GM23248 (cell line): ENCODE results near the gene HTRA1. TPM values are rescaled to one million over a fixed set of nuclear protein-coding genes. Genes with fewer than 3 reads are reported as not detected.

Source experiments
- DNase-seq: peaks from one replicate; pipeline ENCODE4 v3.0.0-alpha.2; 2015
- H2AFZ ChIP-seq: fragments of 200-600 bp; sonication (generic); 2 replicates; pipeline ENCODE4 v1.6.1; 2016; ENCODE audit warnings: antibody characterized with exemption
- H3F3A ChIP-seq: fragments of 200-600 bp; sonication (generic); 2 replicates; pipeline ENCODE4 v1.6.1; 2016; ENCODE audit warnings: mild to moderate bottlenecking, antibody characterized with exemption, mixed run types; ENCODE audit not compliant: insufficient read depth
- H3K27ac ChIP-seq: fragments of 200-600 bp; sonication (generic); 2 replicates; pipeline ENCODE4 v1.5.1; 2016; ENCODE audit warnings: mild to moderate bottlenecking
- H3K27me3 ChIP-seq: fragments of 200-600 bp; sonication (generic); replicated peaks from 2 replicates; pipeline ENCODE4 v1.6.1; 2016; ENCODE audit warnings: mild to moderate bottlenecking; ENCODE audit not compliant: insufficient read depth
- H3K36me3 ChIP-seq: fragments of 200-600 bp; sonication (generic); 2 replicates; pipeline ENCODE4 v1.6.1; 2016; ENCODE audit warnings: low read depth, mild to moderate bottlenecking
- H3K4me1 ChIP-seq: fragments of 200-600 bp; sonication (generic); 2 replicates; pipeline ENCODE4 v1.6.1; 2016; ENCODE audit warnings: mild to moderate bottlenecking; ENCODE audit not compliant: insufficient read depth
- H3K4me2 ChIP-seq: fragments of 200-600 bp; sonication (generic); one replicate; pipeline ENCODE4 v1.6.1; 2016; ENCODE audit warnings: mild to moderate bottlenecking; ENCODE audit not compliant: unreplicated experiment
- H3K4me3 ChIP-seq: fragments of 200-600 bp; sonication (generic); 2 replicates; pipeline ENCODE4 v1.5.1; 2016; ENCODE audit warnings: mild to moderate bottlenecking
- H3K79me2 ChIP-seq: fragments of 200-600 bp; sonication (generic); 2 replicates; pipeline ENCODE4 v1.6.1; 2016; ENCODE audit warnings: mild to moderate bottlenecking; ENCODE audit not compliant: insufficient read depth
- H3K9ac ChIP-seq: fragments of 200-600 bp; sonication (generic); 2 replicates; pipeline ENCODE4 v1.6.1; 2016; ENCODE audit warnings: mild to moderate bottlenecking
- H3K9me2 ChIP-seq: fragments of 200-600 bp; sonication (generic); 2 replicates; pipeline ENCODE4 v1.6.1; 2016; ENCODE audit warnings: mixed run types, mild to moderate bottlenecking, moderate library complexity; ENCODE audit not compliant: insufficient read depth
- H3K9me3 ChIP-seq: fragments of 200-600 bp; sonication (generic); one replicate; pipeline ENCODE4 v1.6.1; 2017; ENCODE audit warnings: low read depth
- H4K20me1 ChIP-seq: fragments of 200-600 bp; sonication (generic); 2 replicates; pipeline ENCODE4 v1.6.0; 2016; ENCODE audit not compliant: insufficient read depth
- EZH2 ChIP-seq: fragments of 200-600 bp; sonication (generic); IDR thresholded peaks from 2 replicates; pipeline ENCODE4 v1.6.1; 2018; ENCODE audit warnings: antibody characterized with exemption, mild to moderate bottlenecking; ENCODE audit not compliant: insufficient read depth, poor library complexity, severe bottlenecking
- EZH2phosphoT487 ChIP-seq: fragments of 200-600 bp; sonication (generic); IDR thresholded peaks from 2 replicates; pipeline ENCODE4 v1.6.1; 2018; ENCODE audit warnings: antibody characterized with exemption, moderate library complexity, mild to moderate bottlenecking, low read depth; ENCODE audit not compliant: insufficient read depth
- WGBS, 2 experiments: methylation state at CpG; one replicate each; pipeline ENCODE4 v1.1.6; 2015 to 2017; ENCODE audit warnings: low lambda C conversion rate in 2 of 2, low coverage in 1 of 2; ENCODE audit errors: missing lambda C conversion rate in 2 of 2; 5-methylcytosine and 5-hydroxymethylcytosine counted together
- in situ Hi-C: fragments of 300-500 bp; cut with MboI; formaldehyde crosslinking; loops from 2 replicates; pipeline ENCODE4 v1.15.0; 2020
- polyA plus RNA-seq: library from polyadenylated mRNA; unstranded; fragments of >200 nt; fragmentation: Nextera tagmentation; extraction: Ambion mirVana; gene quantifications from 2 replicates; pipeline ENCODE4 v1.2.1, GENCODE V29; 2016
- total RNA-seq: library from RNA; depleted of rRNA; stranded (reverse); fragments of >200 nt; shearing (Covaris generic); gene quantifications from 2 replicates; pipeline ENCODE4 v1.2.3, GENCODE V29; 2014

The HTRA1 gene
- total and polyA plus RNA-seq, 2 experiments from 2014 or later: 220 to 405 TPM

- in situ Hi-C loops: no loop called here
- H3K4me2 ChIP-seq: peak overlapping the region; percentile 49
- no peaks in the 10 kb centered on the region for H3K27me3 ChIP-seq
- H3K9me2 ChIP-seq: no peaks in the 10 kb centered on the region
- peak; percentile 99 for DNase-seq
- H3K4me3 ChIP-seq: peak overlapping the region; percentile 25; the same call in 1 of the 2 replicates
- TF ChIP-seq EZH2phosphoT487 (peak; percentile 92), EZH2 (no peak)
- no peaks in the 10 kb centered on the region for H3K9me3 ChIP-seq
- H3K36me3 ChIP-seq: no peaks in the 10 kb centered on the region
- no peaks in the 10 kb centered on the region for H4K20me1 ChIP-seq
- H3K9ac ChIP-seq: peak overlapping the region; percentile 56
- H3K27ac ChIP-seq: peak overlapping the region; percentile 73
- H3K79me2 ChIP-seq: peaks cover 85% of the 10 kb centered on the region
- WGBS, 2 experiments: 1% methylated on average over 11 of the region's 11 CpGs
- peaks cover 26% of the 10 kb centered on the region for H3F3A ChIP-seq
- no peak overlapping the region for H2AFZ ChIP-seq
- peaks cover 28% of the 10 kb centered on the region for H3K4me1 ChIP-seq
Observed at GRCh38 chr10:122468926-122469781, 7.8 kb downstream of the HTRA1 start.

GRCh38 chr10:122469848-122470247, 8.5 kb downstream of the HTRA1 start:
- Histone ChIP-seq H3K79me2 (peaks cover 85% of the 10 kb centered on the region), H3K27ac (peak overlapping the region; percentile 64), H3K4me3 (no peak overlapping the region), H3F3A (peaks cover 31% of the 10 kb centered on the region), H2AFZ (no peak overlapping the region), H3K27me3 (no peaks in the 10 kb centered on the region), H3K4me1 (peaks cover 32% of the 10 kb centered on the region), H3K9ac (0 out of 2 replicates have a peak overlapping the region, but pooled peaks have one; percentile 30), H3K9me3 (no peaks in the 10 kb centered on the region), H3K4me2 (peak overlapping the region; percentile 49), H4K20me1 (no peaks in the 10 kb centered on the region), H3K36me3 (no peaks in the 10 kb centered on the region), H3K9me2 (no peaks in the 10 kb centered on the region)
- in situ Hi-C loops: no loop called here
- WGBS, 2 experiments: 95 to 97% methylated on average over 4 of the region's 4 CpGs
- TF ChIP-seq EZH2 (no peak), EZH2phosphoT487 (no peak)
- no peak for DNase-seq

GRCh38 chr10:122471531-122472177, 10.3 kb downstream of the HTRA1 start:
- Histone ChIP-seq H3K9me3 (no peaks in the 10 kb centered on the region), H3K4me2 (peak overlapping the region; percentile 5), H3K4me1 (peaks cover 49% of the 10 kb centered on the region), H3K79me2 (peaks cover 68% of the 10 kb centered on the region), H3F3A (peaks cover 44% of the 10 kb centered on the region), H4K20me1 (no peaks in the 10 kb centered on the region), H3K27ac (peak overlapping the region; percentile 36; the same call in 1 of the 2 replicates), H3K9me2 (no peaks in the 10 kb centered on the region), H2AFZ (no peak overlapping the region), H3K36me3 (no peaks in the 10 kb centered on the region), H3K27me3 (no peaks in the 10 kb centered on the region), H3K9ac (no peak overlapping the region), H3K4me3 (no peak overlapping the region)
- peak; percentile 56 for DNase-seq
- no peak for TF ChIP-seq EZH2
- TF ChIP-seq EZH2phosphoT487: no peak
- 68 to 79% methylated on average over 4 of the region's 4 CpGs for WGBS, 2 experiments
- in situ Hi-C loops: no loop called here

GRCh38 chr10:122473116-122473515, 11.8 kb downstream of the HTRA1 start:
- 96% methylated on average over 8 of the region's 8 CpGs for WGBS, 2 experiments
- no peak overlapping the region for H3K4me2 ChIP-seq

More at GRCh38 chr10:122473116-122473515, 11.8 kb downstream of the HTRA1 start:
- Histone ChIP-seq H3K4me3 (no peak overlapping the region), H3K9me2 (no peaks in the 10 kb centered on the region), H3K9me3 (no peaks in the 10 kb centered on the region), H3K36me3 (no peaks in the 10 kb centered on the region), H3F3A (peaks cover 37% of the 10 kb centered on the region), H3K9ac (no peak overlapping the region), H3K27me3 (no peaks in the 10 kb centered on the region), H3K27ac (no peak overlapping the region), H4K20me1 (no peaks in the 10 kb centered on the region), H3K4me1 (peaks cover 49% of the 10 kb centered on the region), H2AFZ (no peak overlapping the region), H3K79me2 (peaks cover 65% of the 10 kb centered on the region)
- in situ Hi-C loops: no loop called here
- TF ChIP-seq EZH2phosphoT487: no peak
- no peak for DNase-seq
